Peyer's patch (tissue), 4 donors: Measurements from ENCODE around the gene SLC22A31. TPM values are rescaled to one million over a fixed set of nuclear protein-coding genes. Genes with fewer than 3 reads are reported as not detected.

Experiments used
- DNase-seq, 3 donors: peaks; one replicate each; pipeline ENCODE4 v3.0.0-alpha.2; 2017 to 2019
- H3K27ac ChIP-seq, 4 donors: fragments of 200-600 bp; sonication (generic); one replicate each; pipeline ENCODE4 v1.5.1; 2016 to 2019
- H3K27me3 ChIP-seq, 2 donors: fragments of 200-600 bp; sonication (generic); one replicate each; pipeline ENCODE4 v1.5.1; 2019
- H3K36me3 ChIP-seq, 3 donors: fragments of 200-600 bp; sonication (generic); one replicate each; pipeline ENCODE4 v1.5.1; 2016 to 2019
- H3K4me1 ChIP-seq, 4 donors: fragments of 200-600 bp; sonication (generic); one replicate each; pipeline ENCODE4 v1.5.1; 2016 to 2019
- H3K4me3 ChIP-seq, 4 donors: fragments of 200-600 bp; sonication (generic); 1 replicate in 3 of 4; 2 replicates in 1 of 4; pipeline ENCODE4 v1.5.1; 2016 to 2019; ENCODE audit warnings: mild to moderate bottlenecking in 1 of 4
- H3K9me3 ChIP-seq, 4 donors: fragments of 200-600 bp; sonication (generic); one replicate each; pipeline ENCODE4 v1.5.1; 2016 to 2019; ENCODE audit warnings: mild to moderate bottlenecking in 1 of 4
- CTCF ChIP-seq, 6 experiments: fragments of 450-650 bp in 4 of 6; fragments of 200-600 bp in 2 of 6; sonication (generic) in 1 of 6; IDR thresholded peaks; one replicate each; pipeline ENCODE4 v1.5.1; 2017 to 2019; ENCODE audit warnings: antibody characterized with exemption in 6 of 6, mild to moderate bottlenecking in 3 of 6, moderate library complexity in 1 of 6
- POLR2A ChIP-seq, 2 donors: fragments of 450-650 bp; IDR thresholded peaks; one replicate each; pipeline ENCODE4 v1.5.1; 2017; ENCODE audit warnings: antibody characterized with exemption in 2 of 2, mild to moderate bottlenecking in 2 of 2, moderate library complexity in 2 of 2
- total RNA-seq, 4 donors: library from RNA; depleted of rRNA; stranded (reverse); fragments of >200 nt; gene quantifications; one replicate each; pipeline ENCODE4 v1.1.0, GENCODE V29; 2016

SLC22A31 gene
- total RNA-seq, 4 donors from 2014 or later: 0.53 to 0.67 TPM; not detected in 2

GRCh38 chr16:89159850-89160354 lies 40.4 kb downstream of the SLC22A31 start:
- Histone ChIP-seq H3K4me3 (no peak overlapping the region), H3K4me1 (peaks cover 0 to 10% (median 3%) of the 10 kb centered on the region in 4 donors), H3K36me3 (no peaks in the 10 kb centered on the region), H3K9me3 (no peaks in the 10 kb centered on the region), H3K27ac (no peak overlapping the region), H3K27me3 (no peaks in the 10 kb centered on the region)
- TF ChIP-seq POLR2A (IDR thresholded peaks at IDR 0.05): no peak
- TF ChIP-seq CTCF (IDR thresholded peaks at IDR 0.05): no peak
- no peak for DNase-seq

GRCh38 chr16:89159066-89159849 lies 41.1 kb downstream of the SLC22A31 start:
- TF ChIP-seq CTCF (IDR thresholded peaks at IDR 0.05) (no peak), POLR2A (IDR thresholded peaks at IDR 0.05) (no peak)
- peaks cover 0 to 11% (median 5%) of the 10 kb centered on the region in 4 donors for H3K4me1 ChIP-seq
- no peak overlapping the region for H3K4me3 ChIP-seq
- no peaks in the 10 kb centered on the region for H3K36me3 ChIP-seq
- no peaks in the 10 kb centered on the region for H3K27me3 ChIP-seq
- H3K27ac ChIP-seq: no peak overlapping the region
- no peak for DNase-seq
- no peaks in the 10 kb centered on the region for H3K9me3 ChIP-seq

GRCh38 chr16:89157778-89158177 lies 42.6 kb downstream of the SLC22A31 start:
- Histone ChIP-seq H3K4me1 (peaks cover 0 to 11% (median 5%) of the 10 kb centered on the region in 4 donors), H3K9me3 (no peaks in the 10 kb centered on the region), H3K4me3 (no peak overlapping the region), H3K27me3 (no peaks in the 10 kb centered on the region), H3K27ac (no peak overlapping the region), H3K36me3 (peaks cover 0 to 3% (median 0%) of the 10 kb centered on the region in 3 donors)
- TF ChIP-seq CTCF (IDR thresholded peaks at IDR 0.05): no peak
- DNase-seq: no peak

GRCh38 chr16:89156740-89157645 lies 43.3 kb downstream of the SLC22A31 start:
- Histone ChIP-seq H3K4me1 (peaks cover 0 to 11% (median 5%) of the 10 kb centered on the region in 4 donors), H3K27me3 (no peaks in the 10 kb centered on the region), H3K9me3 (no peaks in the 10 kb centered on the region)

More at GRCh38 chr16:89156740-89157645, 43.3 kb downstream of the SLC22A31 start:
- Histone ChIP-seq H3K36me3 (peaks cover 0 to 11% (median 0%) of the 10 kb centered on the region in 3 donors), H3K27ac (no peak overlapping the region), H3K4me3 (no peak overlapping the region)
- no peak for DNase-seq
- no peak for TF ChIP-seq POLR2A (IDR thresholded peaks at IDR 0.05)
- TF ChIP-seq CTCF (IDR thresholded peaks at IDR 0.05): no peak
